HCT116 (cell line): ENCODE measurements around the gene CENPS. TPM values are rescaled to one million over a fixed set of nuclear protein-coding genes. Genes with fewer than 3 reads are reported as not detected.

Source experiments
- ATAC-seq: fragments of 200-7000 bp; cut with Tn5 transposase; 2 replicates; pipeline ENCODE4 v1.9.1; 2020; ENCODE audit warnings: mild to moderate bottlenecking, moderate library complexity
- BruUV-seq: library from RNA; stranded (reverse); fragments of 400-500 nt; replicated peaks from 2 replicates; lab custom pipeline; 2021; lab: Mats Ljungman, UMichigan
- CTCF ChIA-PET: fragments of 300-600 bp; sonication (Branson Sonifier 250); formaldehyde crosslinking; loops from one replicate; lab custom pipeline; 2021; ENCODE audit warnings: antibody characterized with exemption; lab: Charles Lee
- POLR2A ChIA-PET: fragments of 300-600, 350-600 bp; sonication (Branson Sonifier 250); formaldehyde crosslinking; loops from one replicate; lab custom pipeline; 2021; ENCODE audit warnings: antibody characterized with exemption; lab: Charles Lee
- RAD21 ChIA-PET, 2 experiments: fragments of 300-600 bp; sonication (Branson Sonifier 250); formaldehyde crosslinking; loops; one replicate each; lab custom pipeline; 2023; ENCODE audit warnings: low total read pairs in 2 of 2; ENCODE audit not compliant: uncharacterized antibody in 2 of 2, unreplicated experiment in 2 of 2, low non-redundant PET in 1 of 2; lab: Charles Lee
- DNase-seq: peaks from one replicate; pipeline ENCODE4 v3.0.0-alpha.2; 2010; ENCODE audit warnings: low read depth, low spot score
- H2AFZ ChIP-seq: fragments of 200-600 bp; shearing (Covaris generic), sonication (generic); 2 replicates; pipeline ENCODE4 v1.6.1; 2017; ENCODE audit warnings: low read depth, mixed run types, mixed read lengths, antibody characterized with exemption, low read length; ENCODE audit not compliant: poor library complexity, severe bottlenecking
- H3K27ac ChIP-seq: 2 replicates; pipeline ENCODE4 v1.5.1; 2012; ENCODE audit warnings: low read depth, low read length
- H3K27me3 ChIP-seq: fragments of 200-600 bp; sonication (generic); 2 replicates; pipeline ENCODE4 v1.6.1; 2016; ENCODE audit warnings: mixed run types, low read length, mixed read lengths; ENCODE audit not compliant: insufficient read depth
- H3K36me3 ChIP-seq, 2 experiments: fragments of 200-500 bp in 1 of 2; fragments of 200-600 bp in 1 of 2; sonication (Bioruptor generic) in 1 of 2; sonication (generic) in 1 of 2; 2 replicates each; pipeline versions ENCODE4 v1.5.1 to v1.6.1; 2014 to 2016; ENCODE audit warnings: low read length in 2 of 2, inconsistent platforms in 1 of 2, mixed read lengths in 1 of 2, mixed run types in 1 of 2; ENCODE audit not compliant: insufficient read depth in 2 of 2, control insufficient read depth in 1 of 2
- H3K4me1 ChIP-seq, 2 experiments: fragments of 200-600 bp in 1 of 2; sonication (generic) in 1 of 2; 2 replicates each; pipeline versions ENCODE4 v1.5.1 to v1.6.1; 2012 to 2017; ENCODE audit warnings: low read length in 2 of 2, inconsistent platforms in 1 of 2, mild to moderate bottlenecking in 1 of 2, mixed read lengths in 1 of 2, mixed run types in 1 of 2, moderate library complexity in 1 of 2; ENCODE audit not compliant: insufficient read depth in 2 of 2, control insufficient read depth in 1 of 2
- H3K4me2 ChIP-seq: fragments of 200-600 bp; sonication (generic); 2 replicates; pipeline ENCODE4 v1.6.1; 2017; ENCODE audit warnings: mixed run types, low read length, mixed read lengths
- H3K4me3 ChIP-seq, 2 experiments: fragments of 200-600 bp in 1 of 2; sonication (generic) in 1 of 2; replicated peaks in 1 of 2; 2 replicates each; pipeline ENCODE4 v1.5.1; 2011 to 2016; ENCODE audit warnings: low read length in 2 of 2, control low read depth in 1 of 2, low read depth in 1 of 2, mild to moderate bottlenecking in 1 of 2, mixed read lengths in 1 of 2, mixed run types in 1 of 2
- H3K79me2 ChIP-seq: fragments of 200-600 bp; sonication (generic); 2 replicates; pipeline ENCODE4 v1.6.1; 2017; ENCODE audit warnings: mild to moderate bottlenecking, mixed run types, low read length, moderate library complexity, mixed read lengths; ENCODE audit not compliant: insufficient read depth
- H3K9ac ChIP-seq: fragments of 200-600 bp; sonication (generic); 2 replicates; pipeline ENCODE4 v1.6.1; 2016; ENCODE audit warnings: low read length, mixed read lengths
- H3K9me2 ChIP-seq: fragments of 200-600 bp; sonication (generic), shearing (Covaris generic); 2 replicates; pipeline ENCODE4 v1.6.1; 2017; ENCODE audit warnings: mixed run types, mild to moderate bottlenecking, moderate library complexity; ENCODE audit not compliant: insufficient read depth
- H3K9me3 ChIP-seq, 2 experiments: fragments of 200-500 bp in 1 of 2; fragments of 200-600 bp in 1 of 2; sonication (Bioruptor generic) in 1 of 2; sonication (generic) in 1 of 2; 2 replicates each; pipeline ENCODE4 v1.6.1; 2014 to 2017; ENCODE audit warnings: low read length in 2 of 2, mixed read lengths in 2 of 2, inconsistent platforms in 1 of 2, low read depth in 1 of 2, mild to moderate bottlenecking in 1 of 2, mixed run types in 1 of 2, moderate library complexity in 1 of 2; ENCODE audit not compliant: control insufficient read depth in 1 of 2, insufficient read depth in 1 of 2
- H4K20me1 ChIP-seq: fragments of 200-600 bp; sonication (generic), shearing (Covaris generic); 2 replicates; pipeline ENCODE4 v1.6.1; 2017; ENCODE audit warnings: mixed run types, mild to moderate bottlenecking, moderate library complexity; ENCODE audit not compliant: insufficient read depth
- EGR1 ChIP-seq: IDR thresholded peaks from 2 replicates; pipeline ENCODE4 v1.6.1; 2012; ENCODE audit warnings: low read depth
- FOSL1 ChIP-seq: IDR thresholded peaks from 2 replicates; pipeline ENCODE4 v1.6.1; 2012; ENCODE audit warnings: low read depth
- POLR2A ChIP-seq: IDR thresholded peaks from 2 replicates; pipeline ENCODE4 v1.7.0; 2011; ENCODE audit warnings: borderline replicate concordance; ENCODE audit not compliant: insufficient read depth, insufficient read length; ENCODE audit errors: extremely low read depth
- POLR2AphosphoS5 ChIP-seq: IDR thresholded peaks from 2 replicates; pipeline ENCODE4 v1.6.1; 2011; ENCODE audit warnings: mild to moderate bottlenecking, low read depth, low read length, moderate library complexity
- SIN3A ChIP-seq: IDR thresholded peaks from 2 replicates; pipeline ENCODE4 v1.6.1; 2012; ENCODE audit warnings: low read depth
- SP1 ChIP-seq: IDR thresholded peaks from 2 replicates; pipeline ENCODE4 v1.6.1; 2012; ENCODE audit warnings: low read depth
- ZFX ChIP-seq: fragments of 450-650 bp; IDR thresholded peaks from 2 replicates; pipeline ENCODE4 v1.6.1; 2017
- intact Hi-C: fragments of 100-400 bp; cut with micrococcal nuclease; formaldehyde crosslinking; loops from 2 replicates; pipeline ENCODE4 v1.10.0; 2022
- total RNA-seq: library from RNA; stranded (reverse); gene quantifications from one replicate; pipeline ENCODE4 v1.2.1, GENCODE V29; 2021; ENCODE audit not compliant: unreplicated experiment
- TF ChIP-seq, protein P1 (sequence below), 3 experiments: fragments of 200-600 bp in 1 of 3; sonication (generic) in 1 of 3; IDR thresholded peaks in 2 of 3; conservative IDR thresholded peaks in 1 of 3; 2 replicates each; pipeline ENCODE4 v1.5.1; 2012 to 2017; ENCODE audit warnings: low read depth in 2 of 3, low read length in 2 of 3, antibody characterized with exemption in 1 of 3, borderline replicate concordance in 1 of 3, control low read depth in 1 of 3, mild to moderate bottlenecking in 1 of 3, mixed read lengths in 1 of 3, mixed run types in 1 of 3, moderate library complexity in 1 of 3; ENCODE audit not compliant: insufficient read depth in 1 of 3
- TF ChIP-seq, protein P2 (sequence below): IDR thresholded peaks from 2 replicates; pipeline ENCODE4 v1.6.1; 2012

Gene CENPS
- total RNA-seq, 1 experiment from 2014 or later: 21.9 TPM

DNA sequence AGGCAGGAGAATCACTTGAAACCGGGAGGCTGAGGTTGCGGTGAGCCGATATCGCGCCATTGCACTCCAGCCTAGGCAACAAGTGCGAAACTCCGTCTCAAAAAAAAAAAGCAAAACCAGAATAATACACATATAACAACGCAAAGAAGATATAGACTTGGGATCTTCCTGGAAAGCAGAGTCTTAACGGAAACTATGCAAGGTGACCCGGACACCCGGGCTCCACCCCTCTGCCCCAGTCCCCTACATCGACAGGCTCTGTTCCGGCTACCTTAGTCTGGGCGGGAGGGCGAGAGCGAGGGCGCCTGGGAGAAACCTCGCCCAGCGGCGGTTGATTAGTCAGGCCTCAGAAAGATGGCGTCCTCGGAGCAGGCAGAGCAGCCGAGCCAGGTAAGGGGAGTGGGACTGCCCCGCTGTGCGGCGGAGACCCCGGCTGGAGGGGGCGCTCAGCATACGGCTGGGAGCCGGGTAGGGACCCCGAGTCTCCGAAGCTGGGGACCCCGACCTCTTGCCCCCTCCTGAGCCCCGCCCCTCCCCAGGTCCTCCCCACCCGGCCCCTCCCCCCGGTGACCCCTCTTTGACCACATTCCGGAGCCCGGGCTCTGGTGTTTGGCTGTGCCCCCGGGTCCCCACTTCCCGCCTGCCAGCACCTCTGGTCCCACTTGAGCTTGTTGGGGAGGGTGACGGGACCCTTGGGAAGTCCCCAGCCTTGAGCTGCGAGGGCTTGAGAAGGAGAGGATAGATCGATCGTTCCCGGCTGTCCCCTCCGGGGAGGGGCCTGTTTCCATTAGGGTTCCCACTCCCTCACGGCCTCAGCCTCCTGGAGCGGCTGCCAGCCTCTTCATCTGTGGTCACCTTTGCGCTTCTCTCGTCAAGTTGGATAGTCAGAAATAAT is 44.6 kb downstream of the CENPS start, which contains the start of gene PEX14 (continued):
- TF ChIP-seq ZFX: peak; percentile 27; the same call in 1 of the 2 replicates
- peak; percentile 46 for TF ChIP-seq POLR2A
- TF ChIP-seq SP1: peak; percentile 88
- TF ChIP-seq, protein P1, sequence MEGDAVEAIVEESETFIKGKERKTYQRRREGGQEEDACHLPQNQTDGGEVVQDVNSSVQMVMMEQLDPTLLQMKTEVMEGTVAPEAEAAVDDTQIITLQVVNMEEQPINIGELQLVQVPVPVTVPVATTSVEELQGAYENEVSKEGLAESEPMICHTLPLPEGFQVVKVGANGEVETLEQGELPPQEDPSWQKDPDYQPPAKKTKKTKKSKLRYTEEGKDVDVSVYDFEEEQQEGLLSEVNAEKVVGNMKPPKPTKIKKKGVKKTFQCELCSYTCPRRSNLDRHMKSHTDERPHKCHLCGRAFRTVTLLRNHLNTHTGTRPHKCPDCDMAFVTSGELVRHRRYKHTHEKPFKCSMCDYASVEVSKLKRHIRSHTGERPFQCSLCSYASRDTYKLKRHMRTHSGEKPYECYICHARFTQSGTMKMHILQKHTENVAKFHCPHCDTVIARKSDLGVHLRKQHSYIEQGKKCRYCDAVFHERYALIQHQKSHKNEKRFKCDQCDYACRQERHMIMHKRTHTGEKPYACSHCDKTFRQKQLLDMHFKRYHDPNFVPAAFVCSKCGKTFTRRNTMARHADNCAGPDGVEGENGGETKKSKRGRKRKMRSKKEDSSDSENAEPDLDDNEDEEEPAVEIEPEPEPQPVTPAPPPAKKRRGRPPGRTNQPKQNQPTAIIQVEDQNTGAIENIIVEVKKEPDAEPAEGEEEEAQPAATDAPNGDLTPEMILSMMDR (IDR thresholded peaks at IDR 0.05 in 2 of 3, conservative IDR thresholded peaks at IDR 0.05 in 1 of 3; ENCODE audit: borderline replicate concordance in 1 of 3, insufficient read depth in 1 of 3, low read depth in 2 of 3, low read length in 2 of 3): no peak
- TF ChIP-seq SIN3A: 0 out of 2 replicates have a peak, but pooled peaks have one; percentile 29

DNA sequence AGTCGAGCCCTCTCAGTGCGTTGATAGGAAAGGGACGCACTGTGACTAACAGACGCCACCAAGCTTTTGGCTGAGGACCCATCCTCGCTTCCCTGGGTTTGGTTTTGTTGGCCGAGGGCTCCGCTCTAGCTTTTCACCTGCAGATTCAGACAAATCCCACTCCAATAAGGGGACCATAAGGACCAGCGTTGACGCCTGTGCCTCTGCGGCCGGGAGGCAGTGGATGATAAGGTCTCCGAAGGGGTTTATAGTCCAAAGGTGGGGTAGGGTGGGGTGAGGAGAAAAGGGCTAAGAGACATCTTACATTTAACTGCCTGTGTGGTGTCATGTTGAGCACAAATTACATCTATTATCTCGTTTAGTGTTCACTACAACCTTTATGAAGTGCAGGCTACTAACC is 45.3 kb downstream of the CENPS start:
- RAD21 ChIA-PET: no interaction called here
- peaks cover 0 to 36% of the 10 kb centered on the region in 2 experiments; a peak in 3 of 4 replicates for H3K4me1 ChIP-seq
- H3K27me3 ChIP-seq: no peaks in the 10 kb centered on the region
- no peaks in the 10 kb centered on the region for H3K36me3 ChIP-seq
- intact Hi-C loops: no loop called here
- H3K9me3 ChIP-seq: no peaks in the 10 kb centered on the region
- no TSS peak for BruUV-seq
- CTCF ChIA-PET: no interaction called here
- POLR2A ChIA-PET: no interaction called here
- no peaks in the 10 kb centered on the region for H3K9me2 ChIP-seq
- peak overlapping the region; percentile 81 for H3K9ac ChIP-seq
- ATAC-seq (no peak), DNase-seq (no peak)
- TF ChIP-seq POLR2AphosphoS5 (no peak), EGR1 (no peak), FOSL1 (no peak), SIN3A (no peak)
- TF ChIP-seq, protein P2, sequence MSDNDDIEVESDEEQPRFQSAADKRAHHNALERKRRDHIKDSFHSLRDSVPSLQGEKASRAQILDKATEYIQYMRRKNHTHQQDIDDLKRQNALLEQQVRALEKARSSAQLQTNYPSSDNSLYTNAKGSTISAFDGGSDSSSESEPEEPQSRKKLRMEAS: no peak
- TF ChIP-seq, all 23 proteins: peak for 0
- Histone ChIP-seq H3K27ac (peak overlapping the region; percentile 45), H3K79me2 (peaks cover 71% of the 10 kb centered on the region), H2AFZ (no peak overlapping the region), H4K20me1 (no peaks in the 10 kb centered on the region), H3K4me2 (peak overlapping the region; percentile 90), H3K4me3 (peak overlapping the region; percentile 77 to 85)
